Measurements from ENCODE around the gene TTC33. TPM values are rescaled to one million over a fixed set of nuclear protein-coding genes. Genes with fewer than 3 reads are reported as not detected.
A peak's percentile ranks its signal among the peaks of the same experiment; 100 is the strongest.

TTC33 gene
- polyA plus RNA-seq, 1 donor from 2014 or later, result 73.5 TPM

DNA sequence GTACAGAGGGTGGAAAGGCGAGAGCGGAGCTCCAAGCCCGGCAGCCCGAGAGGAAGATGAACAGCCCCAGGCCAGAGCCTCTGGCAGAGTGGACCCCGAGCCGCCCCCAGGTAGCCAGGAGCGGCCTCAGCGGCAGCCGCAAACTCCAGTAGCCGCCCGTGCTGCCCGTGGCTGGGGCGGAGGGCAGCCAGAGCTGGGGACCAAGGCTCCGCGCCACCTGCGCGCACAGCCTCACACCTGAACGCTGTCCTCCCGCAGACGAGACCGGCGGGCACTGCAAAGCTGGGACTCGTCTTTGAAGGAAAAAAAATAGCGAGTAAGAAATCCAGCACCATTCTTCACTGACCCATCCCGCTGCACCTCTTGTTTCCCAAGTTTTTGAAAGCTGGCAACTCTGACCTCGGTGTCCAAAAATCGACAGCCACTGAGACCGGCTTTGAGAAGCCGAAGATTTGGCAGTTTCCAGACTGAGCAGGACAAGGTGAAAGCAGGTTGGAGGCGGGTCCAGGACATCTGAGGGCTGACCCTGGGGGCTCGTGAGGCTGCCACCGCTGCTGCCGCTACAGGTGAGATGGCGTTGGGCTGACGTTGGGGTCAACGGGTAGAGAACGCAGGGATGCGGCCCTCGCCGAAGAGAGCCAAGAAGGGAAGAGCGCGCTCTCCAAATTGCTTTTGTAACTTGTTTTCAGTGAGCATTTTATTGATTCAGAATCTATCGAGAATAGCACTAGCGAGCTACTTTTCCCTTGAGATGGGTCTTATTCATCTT lies 75.7 kb downstream of the TTC33 start, which contains the start of gene PTGER4:
PTGER4 (plus strand) TSS at position 3 of the 769 bp plus-strand sequence. CDS start 1,079 bp downstream, outside the sequence.
- no peaks in the 10 kb centered on the region for H3K9me2 ChIP-seq (ENCODE audit: insufficient read depth, low read length)
- H3K4me3 ChIP-seq (ENCODE audit: low read length), result peak within 1 kb of the TSS; percentile 74
- H3K36me3 ChIP-seq (ENCODE audit: insufficient read depth, low read length), result no peaks in the 10 kb centered on the region
- H3K9ac ChIP-seq (ENCODE audit: low read length), result peak within 1 kb of the TSS; percentile 55
- H4K20me1 ChIP-seq (ENCODE audit: insufficient read depth), result no peaks in the 10 kb centered on the region
- H2AFZ ChIP-seq (ENCODE audit: low read depth, low read length), result no peak within 1 kb of the TSS
- H3K4me2 ChIP-seq (ENCODE audit: low read length), result peak within 1 kb of the TSS; percentile 91
- TF ChIP-seq POLR2AphosphoS5 (IDR thresholded peaks at IDR 0.05) (no peak), SMC3 (conservative IDR thresholded peaks at IDR 0.05; ENCODE audit: poor library complexity) (no peak), MXI1 (conservative IDR thresholded peaks at IDR 0.05; ENCODE audit: poor library complexity, severe bottlenecking) (no peak), EP300 (conservative IDR thresholded peaks at IDR 0.05; ENCODE audit: poor library complexity, severe bottlenecking) (no peak), RAD21 (conservative IDR thresholded peaks at IDR 0.05) (no peak), TAF1 (IDR thresholded peaks at IDR 0.05; ENCODE audit: low read depth) (no peak), EZH2 (IDR thresholded peaks at IDR 0.05; ENCODE audit: borderline replicate concordance, insufficient read depth, low read length, poor library complexity, severe bottlenecking) (no peak)
- TF ChIP-seq, protein P1, sequence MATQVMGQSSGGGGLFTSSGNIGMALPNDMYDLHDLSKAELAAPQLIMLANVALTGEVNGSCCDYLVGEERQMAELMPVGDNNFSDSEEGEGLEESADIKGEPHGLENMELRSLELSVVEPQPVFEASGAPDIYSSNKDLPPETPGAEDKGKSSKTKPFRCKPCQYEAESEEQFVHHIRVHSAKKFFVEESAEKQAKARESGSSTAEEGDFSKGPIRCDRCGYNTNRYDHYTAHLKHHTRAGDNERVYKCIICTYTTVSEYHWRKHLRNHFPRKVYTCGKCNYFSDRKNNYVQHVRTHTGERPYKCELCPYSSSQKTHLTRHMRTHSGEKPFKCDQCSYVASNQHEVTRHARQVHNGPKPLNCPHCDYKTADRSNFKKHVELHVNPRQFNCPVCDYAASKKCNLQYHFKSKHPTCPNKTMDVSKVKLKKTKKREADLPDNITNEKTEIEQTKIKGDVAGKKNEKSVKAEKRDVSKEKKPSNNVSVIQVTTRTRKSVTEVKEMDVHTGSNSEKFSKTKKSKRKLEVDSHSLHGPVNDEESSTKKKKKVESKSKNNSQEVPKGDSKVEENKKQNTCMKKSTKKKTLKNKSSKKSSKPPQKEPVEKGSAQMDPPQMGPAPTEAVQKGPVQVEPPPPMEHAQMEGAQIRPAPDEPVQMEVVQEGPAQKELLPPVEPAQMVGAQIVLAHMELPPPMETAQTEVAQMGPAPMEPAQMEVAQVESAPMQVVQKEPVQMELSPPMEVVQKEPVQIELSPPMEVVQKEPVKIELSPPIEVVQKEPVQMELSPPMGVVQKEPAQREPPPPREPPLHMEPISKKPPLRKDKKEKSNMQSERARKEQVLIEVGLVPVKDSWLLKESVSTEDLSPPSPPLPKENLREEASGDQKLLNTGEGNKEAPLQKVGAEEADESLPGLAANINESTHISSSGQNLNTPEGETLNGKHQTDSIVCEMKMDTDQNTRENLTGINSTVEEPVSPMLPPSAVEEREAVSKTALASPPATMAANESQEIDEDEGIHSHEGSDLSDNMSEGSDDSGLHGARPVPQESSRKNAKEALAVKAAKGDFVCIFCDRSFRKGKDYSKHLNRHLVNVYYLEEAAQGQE (IDR thresholded peaks at IDR 0.05; ENCODE audit: borderline replicate concordance), result no peak
- TF ChIP-seq, protein P2, sequence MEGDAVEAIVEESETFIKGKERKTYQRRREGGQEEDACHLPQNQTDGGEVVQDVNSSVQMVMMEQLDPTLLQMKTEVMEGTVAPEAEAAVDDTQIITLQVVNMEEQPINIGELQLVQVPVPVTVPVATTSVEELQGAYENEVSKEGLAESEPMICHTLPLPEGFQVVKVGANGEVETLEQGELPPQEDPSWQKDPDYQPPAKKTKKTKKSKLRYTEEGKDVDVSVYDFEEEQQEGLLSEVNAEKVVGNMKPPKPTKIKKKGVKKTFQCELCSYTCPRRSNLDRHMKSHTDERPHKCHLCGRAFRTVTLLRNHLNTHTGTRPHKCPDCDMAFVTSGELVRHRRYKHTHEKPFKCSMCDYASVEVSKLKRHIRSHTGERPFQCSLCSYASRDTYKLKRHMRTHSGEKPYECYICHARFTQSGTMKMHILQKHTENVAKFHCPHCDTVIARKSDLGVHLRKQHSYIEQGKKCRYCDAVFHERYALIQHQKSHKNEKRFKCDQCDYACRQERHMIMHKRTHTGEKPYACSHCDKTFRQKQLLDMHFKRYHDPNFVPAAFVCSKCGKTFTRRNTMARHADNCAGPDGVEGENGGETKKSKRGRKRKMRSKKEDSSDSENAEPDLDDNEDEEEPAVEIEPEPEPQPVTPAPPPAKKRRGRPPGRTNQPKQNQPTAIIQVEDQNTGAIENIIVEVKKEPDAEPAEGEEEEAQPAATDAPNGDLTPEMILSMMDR (IDR thresholded peaks at IDR 0.05; ENCODE audit: poor library complexity, severe bottlenecking), result no peak
- H3F3A ChIP-seq (ENCODE audit: insufficient read depth, low read length, poor library complexity, severe bottlenecking), result no peaks in the 10 kb centered on the region
- no peak within 1 kb of the TSS for H3K27ac ChIP-seq (ENCODE audit: low read length)
- peaks cover 54% of the 10 kb centered on the region for H3K27me3 ChIP-seq (ENCODE audit: insufficient read depth, low read depth, low read length)
- peaks cover 5% of the 10 kb centered on the region for H3K9me3 ChIP-seq (ENCODE audit: low read length)
- H3K79me2 ChIP-seq (replicated peaks; ENCODE audit: insufficient read depth, low read length), result no peaks in the 10 kb centered on the region

DNA sequence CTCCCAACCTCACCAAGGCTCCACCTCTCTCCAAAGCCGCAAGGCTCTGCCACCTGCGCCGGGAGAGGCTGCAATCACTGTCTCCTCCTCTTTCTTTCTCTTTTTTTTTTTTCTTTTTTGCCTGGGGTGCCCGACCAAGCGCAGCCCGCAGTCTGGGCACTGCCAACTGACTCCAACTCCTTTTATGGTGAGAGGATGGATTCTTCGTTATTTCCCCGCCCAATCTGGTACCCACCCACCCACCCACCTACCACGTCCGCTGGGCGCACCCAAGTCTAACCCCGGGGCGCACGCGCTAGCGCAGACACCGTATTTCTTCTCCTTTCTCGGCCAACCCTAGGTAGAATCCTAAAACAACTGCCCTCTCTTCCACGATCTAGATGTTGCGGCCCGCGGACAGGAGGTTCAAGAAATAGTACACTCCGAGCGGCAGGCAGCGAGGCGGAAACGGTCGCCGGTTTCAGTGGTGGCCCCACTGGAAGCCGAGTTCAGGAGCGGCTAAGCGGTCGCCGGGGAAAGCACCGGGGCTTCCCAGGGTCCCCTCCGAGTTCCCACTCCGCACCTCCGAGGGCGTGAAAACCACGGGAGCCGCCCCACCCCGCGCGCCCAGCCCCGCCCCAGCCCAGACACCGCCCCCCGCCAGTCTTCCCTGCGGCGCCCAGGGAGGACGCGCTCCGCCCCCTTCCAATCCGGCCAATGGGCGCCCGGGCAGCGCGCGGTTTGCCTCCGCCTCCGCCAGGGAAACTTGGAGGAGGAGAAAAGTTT lies 76.4 kb downstream of the TTC33 start:
- Histone ChIP-seq H3K27ac (ENCODE audit: low read length) (no peak overlapping the region), H3F3A (ENCODE audit: insufficient read depth, low read length, poor library complexity, severe bottlenecking) (no peaks in the 10 kb centered on the region), H2AFZ (ENCODE audit: low read depth, low read length) (no peak overlapping the region), H4K20me1 (ENCODE audit: insufficient read depth) (no peaks in the 10 kb centered on the region), H3K79me2 (replicated peaks; ENCODE audit: insufficient read depth, low read length) (no peaks in the 10 kb centered on the region), H3K4me3 (ENCODE audit: low read length) (peak overlapping the region; percentile 74), H3K27me3 (ENCODE audit: insufficient read depth, low read depth, low read length) (peaks cover 54% of the 10 kb centered on the region), H3K36me3 (ENCODE audit: insufficient read depth, low read length) (no peaks in the 10 kb centered on the region), H3K9me2 (ENCODE audit: insufficient read depth, low read length) (no peaks in the 10 kb centered on the region), H3K9ac (ENCODE audit: low read length) (peak overlapping the region; percentile 55), H3K4me2 (ENCODE audit: low read length) (peak overlapping the region; percentile 91), H3K9me3 (ENCODE audit: low read length) (peaks cover 5% of the 10 kb centered on the region)
- no peak for TF ChIP-seq EP300 (conservative IDR thresholded peaks at IDR 0.05; ENCODE audit: poor library complexity, severe bottlenecking)
- no peak for TF ChIP-seq MXI1 (conservative IDR thresholded peaks at IDR 0.05; ENCODE audit: poor library complexity, severe bottlenecking)
- TF ChIP-seq RAD21 (conservative IDR thresholded peaks at IDR 0.05), result no peak
- TF ChIP-seq, protein P1 (IDR thresholded peaks at IDR 0.05; ENCODE audit: borderline replicate concordance), result no peak

Data from neural cell (in vitro differentiated cells).